SK-N-SH (cell line): ENCODE data around the gene E2F4. TPM values are rescaled to one million over a fixed set of nuclear protein-coding genes. Genes with fewer than 3 reads are reported as not detected.

ENCODE experiments used
- CTCF ChIA-PET: fragments of 300-600, 350-600 bp; formaldehyde crosslinking; extraction: SDS; loops from one replicate; lab custom pipeline; 2021; lab: Yijun Ruan, JAX
- POLR2A ChIA-PET: fragments of 350-600 bp; sonication (Branson Sonifier 250); formaldehyde crosslinking; extraction: SDS; loops from one replicate; lab custom pipeline; 2020; ENCODE audit warnings: antibody characterized with exemption, inconsistent platforms; lab: Yijun Ruan, JAX
- DNase-seq: peaks from one replicate; pipeline ENCODE4 v3.0.0; 2012
- H2AFZ ChIP-seq: fragments of 200-600 bp; sonication (generic); 2 replicates; pipeline ENCODE4 v1.8.1; 2016; ENCODE audit warnings: antibody characterized with exemption, mild to moderate bottlenecking, low read depth
- H3F3A ChIP-seq: fragments of 200-600 bp; sonication (generic); replicated peaks from 2 replicates; pipeline ENCODE3; 2016; ENCODE audit warnings: antibody characterized with exemption, mild to moderate bottlenecking; ENCODE audit not compliant: insufficient read depth
- H3K27ac ChIP-seq, 2 experiments: fragments of 200-500 bp in 1 of 2; fragments of 200-600 bp in 1 of 2; sonication (Bioruptor generic) in 1 of 2; sonication (generic), shearing (Covaris generic) in 1 of 2; 2 replicates each; pipeline versions ENCODE4 v1.5.1 to v1.6.1; 2014 to 2016; ENCODE audit warnings: low read depth in 2 of 2, inconsistent platforms in 1 of 2, low read length in 1 of 2, mild to moderate bottlenecking in 1 of 2, mixed read lengths in 1 of 2
- H3K27me3 ChIP-seq: fragments of 200-600 bp; sonication (generic), shearing (Covaris generic); 2 replicates; pipeline ENCODE4 v1.6.1; 2016; ENCODE audit warnings: mixed run types; ENCODE audit not compliant: insufficient read depth
- H3K36me3 ChIP-seq, 2 experiments: fragments of 200-500 bp in 1 of 2; fragments of 200-600 bp in 1 of 2; sonication (Bioruptor generic) in 1 of 2; sonication (generic) in 1 of 2; replicated peaks in 1 of 2; 2 replicates each; pipeline versions ENCODE3 to v1.5.1; 2014 to 2016; ENCODE audit warnings: low read length in 1 of 2, mild to moderate bottlenecking in 1 of 2; ENCODE audit not compliant: insufficient read depth in 2 of 2, control insufficient read depth in 1 of 2
- H3K4me1 ChIP-seq, 2 experiments: fragments of 200-500 bp in 1 of 2; fragments of 200-600 bp in 1 of 2; sonication (Bioruptor generic) in 1 of 2; sonication (generic), shearing (Covaris generic) in 1 of 2; 2 replicates each; pipeline versions ENCODE4 v1.5.1 to v1.6.1; 2014 to 2016; ENCODE audit warnings: low read depth in 1 of 2, low read length in 1 of 2, mixed run types in 1 of 2; ENCODE audit not compliant: insufficient read depth in 2 of 2, control insufficient read depth in 1 of 2
- H3K4me2 ChIP-seq: fragments of 200-600 bp; sonication (generic), shearing (Covaris generic); 2 replicates; pipeline ENCODE4 v1.6.1; 2017; ENCODE audit warnings: mixed run types
- H3K4me3 ChIP-seq, 2 experiments: fragments of 200-500 bp in 1 of 2; fragments of 200-600 bp in 1 of 2; sonication (Bioruptor generic) in 1 of 2; sonication (generic), shearing (Covaris generic) in 1 of 2; 2 replicates each; pipeline versions ENCODE4 v1.5.1 to v1.8.1; 2014 to 2016; ENCODE audit warnings: low read depth in 2 of 2, inconsistent platforms in 1 of 2, low read length in 1 of 2, mild to moderate bottlenecking in 1 of 2, mixed read lengths in 1 of 2, moderate library complexity in 1 of 2
- H3K79me2 ChIP-seq: fragments of 200-600 bp; sonication (generic); 2 replicates; pipeline ENCODE4 v1.8.1; 2017; ENCODE audit warnings: mild to moderate bottlenecking; ENCODE audit not compliant: insufficient read depth
- H3K9ac ChIP-seq: fragments of 200-600 bp; sonication (generic); 2 replicates; pipeline ENCODE4 v1.6.1; 2017; ENCODE audit warnings: mixed run types
- H3K9me2 ChIP-seq: fragments of 200-600 bp; sonication (generic); 2 replicates; pipeline ENCODE4 v1.6.1; 2017; ENCODE audit warnings: mixed run types
- H3K9me3 ChIP-seq: fragments of 200-600 bp; sonication (generic); 2 replicates; pipeline ENCODE4 v1.6.1; 2017; ENCODE audit warnings: mixed run types, mild to moderate bottlenecking, moderate library complexity
- H4K20me1 ChIP-seq: fragments of 200-600 bp; sonication (generic); 2 replicates; pipeline ENCODE4 v1.6.1; 2017; ENCODE audit warnings: mild to moderate bottlenecking, mixed run types; ENCODE audit not compliant: insufficient read depth
- EP300 ChIP-seq, 2 experiments: IDR thresholded peaks; 2 replicates each; pipeline versions ENCODE4 v1.4.0 to v1.6.1; 2012; ENCODE audit warnings: borderline replicate concordance in 1 of 2, low read depth in 1 of 2, low read length in 1 of 2
- EZH2phosphoT487 ChIP-seq: fragments of 200-600 bp; sonication (generic); IDR thresholded peaks from 2 replicates; pipeline ENCODE4 v1.6.1; 2017; ENCODE audit warnings: low read depth, mixed run types, mild to moderate bottlenecking, antibody characterized with exemption, moderate library complexity, borderline replicate concordance
- GABPA ChIP-seq: IDR thresholded peaks from 2 replicates; pipeline ENCODE4 v1.4.0; 2012; ENCODE audit warnings: low read depth, mild to moderate bottlenecking
- GATA2 ChIP-seq: sonication (generic); formaldehyde crosslinking; IDR thresholded peaks from 2 replicates; pipeline ENCODE4 v1.5.0; 2020; ENCODE audit warnings: mild to moderate bottlenecking, missing genetic modification reagents
- JUND ChIP-seq: IDR thresholded peaks from 2 replicates; pipeline ENCODE4 v1.4.0; 2012
- MAX ChIP-seq: IDR thresholded peaks from 2 replicates; pipeline ENCODE4 v1.4.0; 2012; ENCODE audit warnings: low read depth
- MEF2A ChIP-seq: IDR thresholded peaks from 2 replicates; pipeline ENCODE4 v1.4.0; 2012; ENCODE audit warnings: low read depth, borderline replicate concordance
- POLR2AphosphoS5 ChIP-seq: IDR thresholded peaks from 2 replicates; pipeline ENCODE4 v1.6.1; 2012; ENCODE audit warnings: low read depth, low read length
- RCOR1 ChIP-seq: fragments of 150-350 bp; IDR thresholded peaks from 2 replicates; pipeline ENCODE4 v1.6.1; 2017; ENCODE audit warnings: antibody characterized with exemption, low read length
- SIN3A ChIP-seq: IDR thresholded peaks from 2 replicates; pipeline ENCODE4 v1.6.1; 2012; ENCODE audit warnings: low read depth, mild to moderate bottlenecking, low read length, moderate library complexity, borderline replicate concordance
- TAF1 ChIP-seq: IDR thresholded peaks from 2 replicates; pipeline ENCODE4 v1.6.1; 2012; ENCODE audit warnings: low read depth, mild to moderate bottlenecking, low read length, moderate library complexity, borderline replicate concordance
- TCF12 ChIP-seq: IDR thresholded peaks from 2 replicates; pipeline ENCODE4 v1.4.0; 2012
- USF2 ChIP-seq: fragments of 150-350 bp; IDR thresholded peaks from 2 replicates; pipeline ENCODE4 v1.6.1; 2017; ENCODE audit warnings: antibody characterized with exemption, low read length, low read depth, borderline replicate concordance
- WGBS: methylation state at CpG from one replicate; pipeline ENCODE4 v1.1.6; 2017; ENCODE audit warnings: low lambda C conversion rate; 5-methylcytosine and 5-hydroxymethylcytosine counted together
- polyA plus RNA-seq, 3 experiments: library from polyadenylated mRNA; depleted of rRNA; stranded (reverse); fragments of >200 nt; gene quantifications; 2 replicates each; pipeline ENCODE4 v1.2.3, GENCODE V29; 2012
- TF ChIP-seq, protein P1 (sequence below): fragments of 150-350 bp; IDR thresholded peaks from 2 replicates; pipeline ENCODE4 v1.6.1; 2016; ENCODE audit warnings: mild to moderate bottlenecking, low read depth, low read length
- TF ChIP-seq, protein P2 (sequence below): IDR thresholded peaks from 2 replicates; pipeline ENCODE4 v1.4.0; 2012; ENCODE audit warnings: low read depth, borderline replicate concordance

E2F4 gene
- polyA plus RNA-seq, 1 of the 3 experiments (the other 2 are of a cell fraction), result 168 TPM

DNA sequence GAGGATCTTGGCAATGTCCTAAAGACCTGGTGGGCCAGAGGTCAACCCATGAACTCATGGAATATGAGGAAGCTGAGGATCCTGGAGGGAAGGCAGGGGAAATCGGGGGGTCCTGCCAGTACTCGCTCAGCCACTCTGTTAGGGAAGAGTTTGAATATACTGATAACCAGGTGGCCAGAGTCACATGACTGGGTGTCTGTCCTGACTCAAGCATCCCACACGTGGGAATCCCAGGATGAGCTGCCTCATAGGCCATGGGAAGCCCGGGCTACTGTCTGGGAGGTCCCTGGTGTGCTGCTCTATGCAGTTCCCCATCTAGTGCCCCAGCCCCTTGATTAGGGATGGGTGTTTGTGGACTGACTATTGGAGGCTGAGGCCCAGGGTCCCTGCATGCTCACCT is 3.6 kb upstream of the E2F4 start:
- no CpG with 5 or more reads among the region's 4 CpGs for WGBS
- Histone ChIP-seq H3K27me3 (no peaks in the 10 kb centered on the region), H3F3A (peaks cover 22% of the 10 kb centered on the region), H3K79me2 (peaks cover 18% of the 10 kb centered on the region), H3K9me3 (no peaks in the 10 kb centered on the region), H3K4me3 (no peak overlapping the region), H2AFZ (no peak overlapping the region), H3K4me1 (peaks cover 22 to 24% of the 10 kb centered on the region in 2 experiments), H3K27ac (no peak overlapping the region), H3K9me2 (no peaks in the 10 kb centered on the region), H3K36me3 (peaks cover 0 to 4% of the 10 kb centered on the region in 2 experiments), H3K4me2 (no peak overlapping the region), H4K20me1 (peaks cover 11% of the 10 kb centered on the region), H3K9ac (no peak overlapping the region)
- no peak for TF ChIP-seq RCOR1
- no peak for DNase-seq
- CTCF ChIA-PET, result interaction anchor here (1.0 to 3.5 kb wide), 4 partner anchors 14 to 211 kb away, joined by 3 to 11 read pairs (median 5); no protein-coding TSS in a partner anchor
- POLR2A ChIA-PET, result no interaction called here

GRCh38 chr16:67188798-67189197 is 3.2 kb upstream of the E2F4 start:
- H3K9me2 ChIP-seq, result no peaks in the 10 kb centered on the region
- peaks cover 25 to 28% of the 10 kb centered on the region in 2 experiments for H3K4me1 ChIP-seq
- no peak overlapping the region for H3K4me3 ChIP-seq
- CTCF ChIA-PET, result interaction anchor here (1.0 to 3.5 kb wide), 7 partner anchors 9 to 212 kb away, joined by 3 to 11 read pairs (median 3); partner anchors contain the start of gene NOL3
- H2AFZ ChIP-seq, result no peak overlapping the region
- 91% methylated on average over 8 of the region's 15 CpGs for WGBS
- peaks cover 0 to 9% of the 10 kb centered on the region in 2 experiments for H3K36me3 ChIP-seq
- POLR2A ChIA-PET, result interaction anchor here (0.6 kb wide), 1 partner anchor 819 kb away, joined by 3 read pairs; no protein-coding TSS in a partner anchor
- H3K79me2 ChIP-seq, result peaks cover 22% of the 10 kb centered on the region
- H3K27me3 ChIP-seq, result no peaks in the 10 kb centered on the region
- no peak for DNase-seq
- H3K9me3 ChIP-seq, result no peaks in the 10 kb centered on the region
- no peak overlapping the region for H3K27ac ChIP-seq
- H3K9ac ChIP-seq, result no peak overlapping the region
- peaks cover 16% of the 10 kb centered on the region for H4K20me1 ChIP-seq
- TF ChIP-seq TAF1 (no peak), MAX (no peak), RCOR1 (no peak), EZH2phosphoT487 (no peak), GABPA (no peak), GATA2 (CRISPR knock-in tag) (no peak), MEF2A (no peak)
- TF ChIP-seq, protein P1, sequence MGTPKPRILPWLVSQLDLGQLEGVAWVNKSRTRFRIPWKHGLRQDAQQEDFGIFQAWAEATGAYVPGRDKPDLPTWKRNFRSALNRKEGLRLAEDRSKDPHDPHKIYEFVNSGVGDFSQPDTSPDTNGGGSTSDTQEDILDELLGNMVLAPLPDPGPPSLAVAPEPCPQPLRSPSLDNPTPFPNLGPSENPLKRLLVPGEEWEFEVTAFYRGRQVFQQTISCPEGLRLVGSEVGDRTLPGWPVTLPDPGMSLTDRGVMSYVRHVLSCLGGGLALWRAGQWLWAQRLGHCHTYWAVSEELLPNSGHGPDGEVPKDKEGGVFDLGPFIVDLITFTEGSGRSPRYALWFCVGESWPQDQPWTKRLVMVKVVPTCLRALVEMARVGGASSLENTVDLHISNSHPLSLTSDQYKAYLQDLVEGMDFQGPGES, result no peak
- TF ChIP-seq, all 33 proteins: peak for 0
- H3K4me2 ChIP-seq, result no peak overlapping the region
- H3F3A ChIP-seq, result peaks cover 22% of the 10 kb centered on the region

- no peaks in the 10 kb centered on the region for H3K9me2 ChIP-seq
- H3K9ac ChIP-seq, result no peak within 1 kb of the TSS
- no peak within 1 kb of the TSS for H3K4me3 ChIP-seq
- H3F3A ChIP-seq, result peaks cover 23% of the 10 kb centered on the region
- WGBS, result 69% methylated on average over 5 of the region's 6 CpGs
- TF ChIP-seq JUND (no peak), EP300 (IDR thresholded peaks at IDR 0.05; ENCODE audit: borderline replicate concordance in 1 of 2, low read depth in 1 of 2, low read length in 1 of 2) (no peak), GATA2 (CRISPR knock-in tag) (no peak), MAX (no peak), TCF12 (no peak), POLR2AphosphoS5 (no peak), GABPA (no peak), RCOR1 (no peak), SIN3A (no peak), USF2 (no peak), MEF2A (no peak)
- TF ChIP-seq, protein P1, result no peak
- TF ChIP-seq, protein P2, sequence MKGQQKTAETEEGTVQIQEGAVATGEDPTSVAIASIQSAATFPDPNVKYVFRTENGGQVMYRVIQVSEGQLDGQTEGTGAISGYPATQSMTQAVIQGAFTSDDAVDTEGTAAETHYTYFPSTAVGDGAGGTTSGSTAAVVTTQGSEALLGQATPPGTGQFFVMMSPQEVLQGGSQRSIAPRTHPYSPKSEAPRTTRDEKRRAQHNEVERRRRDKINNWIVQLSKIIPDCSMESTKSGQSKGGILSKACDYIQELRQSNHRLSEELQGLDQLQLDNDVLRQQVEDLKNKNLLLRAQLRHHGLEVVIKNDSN, result no peak
- H3K9me3 ChIP-seq, result no peaks in the 10 kb centered on the region
- H4K20me1 ChIP-seq, result peaks cover 21% of the 10 kb centered on the region
- peaks cover 5 to 21% of the 10 kb centered on the region in 2 experiments for H3K36me3 ChIP-seq
- CTCF ChIA-PET, result interaction anchor here (1.1 to 3.5 kb wide), 5 partner anchors 8 to 213 kb away, joined by 3 to 11 read pairs (median 4); partner anchors contain the start of gene NOL3
- H3K79me2 ChIP-seq, result peaks cover 34% of the 10 kb centered on the region
- no peaks in the 10 kb centered on the region for H3K27me3 ChIP-seq
- H3K4me2 ChIP-seq, result no peak within 1 kb of the TSS
- H3K4me1 ChIP-seq, result peaks cover 25 to 29% of the 10 kb centered on the region in 2 experiments
- no peak for DNase-seq
- POLR2A ChIA-PET, result interaction anchor here (1.2 kb wide), 1 partner anchor 29 kb away, joined by 3 read pairs; no protein-coding TSS in a partner anchor
- H2AFZ ChIP-seq, result no peak within 1 kb of the TSS
- no peak within 1 kb of the TSS for H3K27ac ChIP-seq
Measured at GRCh38 chr16:67190041-67190440, 1.9 kb upstream of the E2F4 start, which contains the start of gene EXOC3L1. Gene EXOC3L1 (minus strand): TSS chr16:67190136. CDS start chr16:67189676, 460 bp downstream.
